A549 (cell line): ENCODE data around the gene RAD51. TPM values are rescaled to one million over a fixed set of nuclear protein-coding genes. Genes with fewer than 3 reads are reported as not detected.

Experiments used
- ATAC-seq, 2 experiments: fragments of 200-7000 bp in 1 of 2; fragments of >200 bp in 1 of 2; cut with Nextera tagmentation in 1 of 2; cut with Tn5 transposase in 1 of 2; 3 replicates each; pipeline versions ENCODE4 v1.8.0 to v1.9.1; 2018 to 2020; ENCODE audit warnings: mild to moderate bottlenecking in 1 of 2, moderate library complexity in 1 of 2
- CTCF ChIA-PET: fragments of 300-600 bp; sonication (Branson Sonifier 250); formaldehyde crosslinking; extraction: SDS; loops from one replicate; lab custom pipeline; 2021; ENCODE audit warnings: antibody characterized with exemption, inconsistent platforms; lab: Yijun Ruan, JAX
- POLR2A ChIA-PET: fragments of 350-600 bp; formaldehyde crosslinking; extraction: SDS; loops from one replicate; lab custom pipeline; 2021; ENCODE audit warnings: antibody characterized with exemption, inconsistent platforms; lab: Yijun Ruan, JAX
- DNase-seq, 2 experiments: peaks; one replicate each; pipeline versions ENCODE4 v3.0.0 to v3.0.0-alpha.2; 2011 to 2016; ENCODE audit warnings: low read depth in 1 of 2, low spot score in 1 of 2
- FAIRE-seq: peaks from 2 replicates; lab custom pipeline; 2011; peaks lifted over from hg19 to GRCh38; lab: Jason Lieb, UNC
- H3K27ac ChIP-seq, 2 experiments: fragments of >200 bp; sonication (Bioruptor Twin); formaldehyde crosslinking; 3 replicates each; pipeline ENCODE4 v1.5.1; 2016 to 2017
- H3K4me1 ChIP-seq: fragments of >200 bp; sonication (Bioruptor Twin); formaldehyde crosslinking; 3 replicates; pipeline ENCODE4 v1.6.1; 2016
- H3K4me2 ChIP-seq: fragments of >200 bp; sonication (Bioruptor Twin); formaldehyde crosslinking; 3 replicates; pipeline ENCODE4 v1.6.1; 2016
- H3K4me3 ChIP-seq: fragments of >200 bp; sonication (Bioruptor Twin); formaldehyde crosslinking; 3 replicates; pipeline ENCODE4 v1.5.1; 2016
- H3K9me3 ChIP-seq: fragments of >200 bp; sonication (Bioruptor Twin); formaldehyde crosslinking; 3 replicates; pipeline ENCODE4 v1.6.1; 2016
- E2F6 ChIP-seq: IDR thresholded peaks from 2 replicates; pipeline ENCODE4 v1.6.1; 2012; ENCODE audit warnings: low read depth, borderline replicate concordance
- EHF ChIP-seq: fragments of 250-450 bp; sonication (Bioruptor Pico); IDR thresholded peaks from 2 replicates; pipeline ENCODE4 v1.5.0; 2020; ENCODE audit warnings: mild to moderate bottlenecking
- EHMT2 ChIP-seq: fragments of 200-600 bp; sonication (generic); IDR thresholded peaks from 2 replicates; pipeline ENCODE4 v1.6.1; 2016; ENCODE audit warnings: antibody characterized with exemption, low read depth, mild to moderate bottlenecking, moderate library complexity
- ELK1 ChIP-seq: fragments of 150-350 bp; IDR thresholded peaks from 2 replicates; pipeline ENCODE4 v1.6.1; 2014; ENCODE audit warnings: low read depth, mild to moderate bottlenecking, low read length
- FOXS1 ChIP-seq: fragments of 250-450 bp; sonication (Bioruptor Pico); IDR thresholded peaks from 2 replicates; pipeline ENCODE4 v1.5.0; 2020; ENCODE audit warnings: mild to moderate bottlenecking, moderate library complexity
- HDAC2 ChIP-seq: fragments of 200-600 bp; sonication (generic); IDR thresholded peaks from 2 replicates; pipeline ENCODE4 v1.6.1; 2016
- HMGXB4 ChIP-seq: fragments of 250-450 bp; sonication (Bioruptor Pico); IDR thresholded peaks from 2 replicates; pipeline ENCODE4 v1.5.0; 2021; ENCODE audit warnings: mild to moderate bottlenecking, moderate library complexity, borderline replicate concordance
- HOXB5 ChIP-seq: fragments of 250-450 bp; sonication (Bioruptor Pico); IDR thresholded peaks from 2 replicates; pipeline ENCODE4 v1.5.0; 2020; ENCODE audit warnings: mild to moderate bottlenecking, moderate library complexity
- KDM5A ChIP-seq: fragments of 200-600 bp; sonication (generic); IDR thresholded peaks from 2 replicates; pipeline ENCODE4 v1.6.1; 2016; ENCODE audit warnings: antibody characterized with exemption, mild to moderate bottlenecking
- MAFK ChIP-seq: fragments of 450-650 bp; IDR thresholded peaks from 2 replicates; pipeline ENCODE4 v1.6.1; 2014; ENCODE audit not compliant: partially characterized antibody
- RNF2 ChIP-seq: fragments of 200-600 bp; sonication (generic); IDR thresholded peaks from 2 replicates; pipeline ENCODE4 v1.6.1; 2016; ENCODE audit warnings: low read depth, mild to moderate bottlenecking, antibody characterized with exemption, moderate library complexity, borderline replicate concordance
- SMC3 ChIP-seq: fragments of >200 bp; sonication (Bioruptor Twin); formaldehyde crosslinking; IDR thresholded peaks from 3 replicates; pipeline ENCODE4 v1.6.1; 2018; ENCODE audit warnings: inconsistent platforms
- USF2 ChIP-seq: fragments of 450-650 bp; IDR thresholded peaks from 2 replicates; pipeline ENCODE4 v1.6.1; 2014; ENCODE audit warnings: antibody characterized with exemption
- WGBS: methylation state at CpG from one replicate; pipeline ENCODE4 v1.1.6; 2017; ENCODE audit errors: missing lambda C conversion rate; 5-methylcytosine and 5-hydroxymethylcytosine counted together
- polyA plus RNA-seq, 4 experiments: library from polyadenylated mRNA; depleted of rRNA in 3 of 4; stranded (reverse); fragments of >200 nt; fragmentation: RNase III in 1 of 4; extraction: RNeasy Plus Mini Kit Qiagen cat#74134 plus additional on column Dnase treatment in 1 of 4; gene quantifications; 2 replicates in 3 of 4; 3 replicates in 1 of 4; pipeline ENCODE4 v1.2.3, GENCODE V29; 2011 to 2017

Gene RAD51
- polyA plus RNA-seq, 2 of the 4 experiments (the other 2 are of a cell fraction), result 12.9 to 14.4 TPM

DNA sequence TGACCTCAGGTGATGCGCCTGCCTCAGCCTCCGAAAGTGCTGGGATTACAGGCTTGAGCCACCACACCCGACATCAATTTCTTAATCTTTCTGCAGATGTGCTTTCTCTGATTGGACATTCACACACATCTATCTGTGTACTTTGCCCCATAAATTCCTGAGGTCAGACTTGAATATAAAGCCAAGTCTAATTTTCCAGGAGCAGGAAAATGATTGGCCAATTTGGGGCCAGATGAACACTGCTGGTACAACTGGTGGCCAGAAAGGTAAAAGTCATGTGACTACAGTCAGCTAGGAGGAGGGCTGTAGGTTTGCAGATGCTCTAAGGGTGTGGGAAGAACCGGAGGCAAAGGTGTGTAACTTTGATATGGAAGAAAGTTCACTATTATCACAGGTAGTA, 3.2 kb upstream of the RAD51 start (continued):
- TF ChIP-seq EHMT2 (no peak), HOXB5 (CRISPR knock-in tag) (no peak), RNF2 (no peak), USF2 (no peak), ELK1 (no peak)
- TF ChIP-seq, all 56 proteins: peak for 0

GRCh38 chr15:40693904-40694687, 878 bp upstream of the RAD51 start:
- CTCF ChIA-PET, result interaction anchor here (1.0 to 3.6 kb wide), 5 partner anchors 9 to 179 kb away, joined by 3 to 15 read pairs (median 3); no protein-coding TSS in a partner anchor
- no peak for FAIRE-seq
- Histone ChIP-seq H3K4me1 (peaks cover 8% of the 10 kb centered on the region; the same call in 2 of the 3 replicates), H3K4me2 (peak overlapping the region; percentile 91), H3K9me3 (no peaks in the 10 kb centered on the region), H3K4me3 (peak overlapping the region; percentile 85), H3K27ac (peak overlapping the region; percentile 96 to 97)
- no peak for DNase-seq
- ATAC-seq, result no peak; a peak in 1 of 6 replicates
- POLR2A ChIA-PET, result interaction anchor here (1.0 kb wide), 2 partner anchors 14 to 70 kb away, joined by 3 read pairs; partner anchors contain the start of gene GCHFR
- TF ChIP-seq SMC3 (no peak), KDM5A (peak; percentile 9; the same call in 1 of the 2 replicates)
- WGBS, result 51% methylated on average over 29 of the region's 31 CpGs

DNA sequence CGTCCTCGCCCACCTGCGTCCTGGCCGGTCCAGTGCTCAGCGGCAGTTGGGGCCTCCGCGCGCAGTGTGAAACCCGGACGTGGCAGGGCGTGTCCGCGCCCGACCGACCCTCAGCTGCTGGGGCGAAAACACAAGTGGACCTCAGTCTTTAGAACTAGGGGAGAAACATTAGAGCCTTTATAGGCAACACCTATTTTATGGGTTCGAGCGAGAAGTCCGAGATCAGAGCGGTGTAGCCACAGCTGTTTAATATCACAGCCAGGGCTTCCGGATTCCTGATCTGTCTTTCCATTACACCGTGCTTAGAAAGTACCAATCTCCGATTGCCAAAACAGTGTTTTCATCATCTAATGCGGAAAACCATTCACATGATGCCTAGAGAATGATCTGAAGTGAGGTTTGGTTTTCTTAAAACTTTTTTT, 506 bp downstream of the RAD51 start:
- no peak for FAIRE-seq

More for the DNA sequence above, 506 bp downstream of the RAD51 start:
- Histone ChIP-seq H3K27ac (peak overlapping the region; percentile 96 to 97), H3K4me1 (peaks cover 8% of the 10 kb centered on the region; the same call in 2 of the 3 replicates), H3K9me3 (no peaks in the 10 kb centered on the region), H3K4me2 (peak overlapping the region; percentile 91), H3K4me3 (peak overlapping the region; percentile 85)
- ChIA-PET CTCF (interaction anchor here (1.0 to 3.6 kb wide), 2 partner anchors 16 to 164 kb away, joined by 3 to 15 read pairs; no protein-coding TSS in a partner anchor), POLR2A (interaction anchor here (1.0 kb wide), 2 partner anchors 12 to 68 kb away, joined by 3 read pairs; partner anchors contain the start of gene GCHFR)
- 0% methylated on average over 8 of the region's 24 CpGs for WGBS
- DNase-seq (peak in 1 of 2 experiments; percentile 16), ATAC-seq (peak; percentile 66 to 69; a peak in 5 of 6 replicates)
- TF ChIP-seq HDAC2 (0 out of 2 replicates have a peak, but pooled peaks have one; percentile 6), MAFK (no peak), FOXS1 (no peak), EHF (no peak), E2F6 (no peak), HMGXB4 (CRISPR knock-in tag) (no peak)
